ENCODE data around the gene COL20A1. TPM values are rescaled to one million over a fixed set of nuclear protein-coding genes. Genes with fewer than 3 reads are reported as not detected.

COL20A1 gene
- total RNA-seq, 4 donors from 2014 or later, result 0.20 to 0.44 TPM; not detected in 2

DNA sequence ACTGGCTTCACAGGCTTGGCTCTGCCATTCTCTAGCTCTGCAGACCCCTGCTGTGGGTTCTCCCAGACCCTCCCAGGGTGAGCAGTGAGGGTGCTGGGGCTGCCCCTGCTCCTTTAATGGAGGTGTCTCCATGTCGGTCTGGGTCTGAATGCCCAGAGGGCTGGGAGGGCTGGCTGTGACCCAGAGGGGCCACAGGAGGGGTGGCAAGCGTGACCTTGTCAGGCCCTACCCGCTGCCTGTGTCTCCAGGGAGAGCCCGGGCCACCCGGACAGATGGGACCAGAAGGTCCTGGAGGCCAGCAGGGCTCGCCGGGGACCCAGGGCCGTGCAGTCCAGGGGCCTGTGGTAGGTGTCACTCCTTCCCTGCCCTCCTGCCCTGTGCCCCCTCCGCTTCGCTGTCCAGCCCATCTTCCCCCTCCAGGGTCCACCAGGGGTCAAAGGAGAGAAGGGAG is 32.1 kb downstream of the COL20A1 start:
- WGBS, 2 donors, result 60 to 75% methylated on average over 1 to 10 of the region's 10 CpGs
- H3K4me1 ChIP-seq, result peaks cover 0 to 3% (median 0%) of the 10 kb centered on the region in 4 donors
- H3K4me3 ChIP-seq, result no peak overlapping the region
- no peaks in the 10 kb centered on the region for H3K9me3 ChIP-seq
- H3K27me3 ChIP-seq, result peaks cover 0 to 33% of the 10 kb centered on the region in 2 donors
- no peaks in the 10 kb centered on the region for H3K36me3 ChIP-seq
- no peak for TF ChIP-seq EP300 (IDR thresholded peaks at IDR 0.05)
- TF ChIP-seq POLR2A (IDR thresholded peaks at IDR 0.05), result no peak
- TF ChIP-seq, protein P1, sequence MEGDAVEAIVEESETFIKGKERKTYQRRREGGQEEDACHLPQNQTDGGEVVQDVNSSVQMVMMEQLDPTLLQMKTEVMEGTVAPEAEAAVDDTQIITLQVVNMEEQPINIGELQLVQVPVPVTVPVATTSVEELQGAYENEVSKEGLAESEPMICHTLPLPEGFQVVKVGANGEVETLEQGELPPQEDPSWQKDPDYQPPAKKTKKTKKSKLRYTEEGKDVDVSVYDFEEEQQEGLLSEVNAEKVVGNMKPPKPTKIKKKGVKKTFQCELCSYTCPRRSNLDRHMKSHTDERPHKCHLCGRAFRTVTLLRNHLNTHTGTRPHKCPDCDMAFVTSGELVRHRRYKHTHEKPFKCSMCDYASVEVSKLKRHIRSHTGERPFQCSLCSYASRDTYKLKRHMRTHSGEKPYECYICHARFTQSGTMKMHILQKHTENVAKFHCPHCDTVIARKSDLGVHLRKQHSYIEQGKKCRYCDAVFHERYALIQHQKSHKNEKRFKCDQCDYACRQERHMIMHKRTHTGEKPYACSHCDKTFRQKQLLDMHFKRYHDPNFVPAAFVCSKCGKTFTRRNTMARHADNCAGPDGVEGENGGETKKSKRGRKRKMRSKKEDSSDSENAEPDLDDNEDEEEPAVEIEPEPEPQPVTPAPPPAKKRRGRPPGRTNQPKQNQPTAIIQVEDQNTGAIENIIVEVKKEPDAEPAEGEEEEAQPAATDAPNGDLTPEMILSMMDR (IDR thresholded peaks at IDR 0.05), result no peak
- no peak for DNase-seq (ENCODE audit: low spot score in 2 of 2)
- no peak overlapping the region for H3K27ac ChIP-seq

DNA sequence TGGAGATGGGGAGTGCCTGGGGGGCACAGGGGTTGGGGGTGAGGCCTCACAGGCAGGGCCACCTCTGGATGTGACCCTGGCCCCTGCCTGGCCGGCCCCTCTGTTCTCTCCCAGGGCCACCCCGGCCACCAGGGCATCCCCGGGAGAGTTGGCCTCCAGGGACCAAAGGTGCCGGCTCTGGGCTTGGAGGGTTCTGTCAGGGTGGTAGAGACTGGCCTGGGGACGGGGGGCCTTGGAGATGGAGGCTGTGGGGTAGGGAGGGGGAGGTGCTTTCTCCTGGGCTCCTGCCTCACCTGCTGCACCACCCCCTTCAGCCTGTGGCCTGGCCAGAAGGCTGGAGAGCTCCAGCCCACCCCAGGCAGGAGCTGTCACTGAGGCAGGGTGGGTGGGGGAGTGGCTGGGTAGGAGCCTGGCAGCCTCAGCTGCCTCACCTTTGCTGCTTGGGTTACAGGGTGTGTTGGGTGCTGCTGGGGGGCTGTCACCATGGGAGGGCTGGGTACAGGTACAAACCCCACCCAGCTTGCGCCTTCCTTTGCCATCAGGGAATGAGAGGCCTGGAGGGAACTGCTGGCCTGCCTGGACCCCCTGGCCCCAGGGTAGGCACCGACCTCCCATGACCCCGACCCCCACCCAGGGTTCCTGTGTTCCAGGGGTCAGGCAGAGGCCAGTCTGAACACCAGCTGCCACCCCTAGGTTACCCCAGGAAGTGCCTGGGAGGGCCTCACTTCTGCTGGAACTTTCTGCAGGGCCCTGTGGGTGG is 32.7 kb downstream of the COL20A1 start:
- no peaks in the 10 kb centered on the region for H3K9me3 ChIP-seq
- no peak overlapping the region for H3K27ac ChIP-seq
- 78 to 83% methylated on average over 5 to 7 of the region's 8 CpGs for WGBS, 2 donors
- TF ChIP-seq POLR2A (IDR thresholded peaks at IDR 0.05) (no peak), EP300 (IDR thresholded peaks at IDR 0.05) (no peak)
- TF ChIP-seq, protein P1 (IDR thresholded peaks at IDR 0.05), result no peak
- no peaks in the 10 kb centered on the region for H3K36me3 ChIP-seq
- H3K4me1 ChIP-seq, result peaks cover 0 to 3% (median 0%) of the 10 kb centered on the region in 4 donors
- no peak for DNase-seq (ENCODE audit: low spot score in 2 of 2)
- peaks cover 0 to 32% of the 10 kb centered on the region in 2 donors for H3K27me3 ChIP-seq
- H3K4me3 ChIP-seq, result no peak overlapping the region

DNA sequence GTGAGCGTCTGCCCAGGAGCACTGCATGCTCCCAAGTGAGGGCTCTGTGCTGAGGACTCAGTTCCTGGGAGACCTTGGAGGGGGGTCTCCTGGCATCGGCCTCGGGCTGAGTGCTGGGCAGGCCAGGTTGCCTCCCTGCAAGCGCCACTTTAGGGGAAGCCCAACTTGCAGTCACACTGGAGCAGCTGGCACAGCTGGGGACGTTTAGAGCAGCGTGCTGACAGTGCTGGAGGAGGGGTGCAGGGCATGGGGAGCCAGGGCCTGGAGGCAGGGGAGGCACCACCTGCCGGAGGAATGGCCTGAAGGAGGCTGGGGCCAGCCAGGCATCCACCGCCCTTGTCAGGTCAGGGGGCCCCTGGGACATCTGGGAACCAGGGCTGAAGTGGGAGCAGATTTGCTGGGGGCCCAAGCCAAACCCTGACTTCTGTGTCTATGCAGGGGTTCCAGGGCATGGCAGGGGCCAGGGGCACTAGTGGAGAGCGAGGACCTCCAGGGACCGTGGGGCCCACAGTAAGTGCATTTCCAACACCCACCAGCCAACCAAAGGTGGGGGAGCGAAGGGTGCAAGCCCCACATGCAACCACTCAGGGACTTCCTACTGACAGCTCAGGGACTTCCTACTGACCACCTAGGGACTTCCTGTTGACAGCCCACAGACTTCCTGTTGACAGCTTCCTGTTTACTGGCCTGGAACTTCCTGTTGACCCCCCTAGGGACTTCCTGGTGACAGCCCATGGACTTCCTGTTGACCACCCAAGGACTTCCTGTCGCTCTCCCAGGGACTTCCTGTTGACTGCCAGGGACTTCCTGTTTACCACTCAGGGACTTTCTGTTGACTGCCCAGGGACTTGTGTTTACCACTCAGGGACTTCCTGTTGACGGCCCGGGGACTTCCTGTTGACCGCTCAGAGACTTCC is 33.6 kb downstream of the COL20A1 start:
- WGBS, 2 donors, result 82 to 90% methylated on average over 13 to 15 of the region's 15 CpGs
- Histone ChIP-seq H3K9me3 (peaks cover 0 to 2% (median 0%) of the 10 kb centered on the region in 4 donors), H3K27ac (no peak overlapping the region), H3K27me3 (peaks cover 0 to 27% of the 10 kb centered on the region in 2 donors), H3K4me3 (no peak overlapping the region), H3K4me1 (peaks cover 0 to 3% (median 0%) of the 10 kb centered on the region in 4 donors), H3K36me3 (no peaks in the 10 kb centered on the region)
- TF ChIP-seq, protein P1 (IDR thresholded peaks at IDR 0.05), result no peak
- TF ChIP-seq EP300 (IDR thresholded peaks at IDR 0.05), result no peak
- no peak for TF ChIP-seq POLR2A (IDR thresholded peaks at IDR 0.05)
- DNase-seq (ENCODE audit: low spot score in 2 of 2), result no peak

DNA sequence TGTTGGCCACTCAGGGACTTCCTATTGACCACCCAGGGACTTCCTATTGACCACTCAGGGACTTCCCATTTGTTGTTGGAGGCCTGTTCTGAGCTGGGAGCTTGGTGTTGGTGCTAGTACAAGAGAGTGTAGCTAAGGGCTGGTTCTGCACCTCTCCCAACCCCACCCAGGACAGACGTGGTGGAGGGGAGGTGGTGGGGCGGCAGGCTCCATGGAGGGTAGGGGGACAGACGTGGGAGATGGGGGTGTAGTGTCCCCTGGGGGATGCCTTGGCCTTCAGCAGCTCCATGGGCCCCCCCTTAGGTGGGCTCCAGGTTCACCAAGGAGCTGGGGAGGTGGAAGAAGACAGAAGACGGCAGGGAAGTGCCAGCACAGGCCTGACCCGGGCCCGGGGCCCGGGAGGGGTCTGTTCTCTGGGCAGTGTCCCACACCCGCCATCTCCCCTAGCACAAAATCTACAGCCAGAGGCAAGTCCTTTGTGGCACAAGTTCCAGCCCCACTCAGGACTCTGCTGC is 34.3 kb downstream of the COL20A1 start:
- WGBS, 2 donors, result 83% methylated on average over 7 to 8 of the region's 8 CpGs
- H3K4me1 ChIP-seq, result peaks cover 0 to 3% (median 0%) of the 10 kb centered on the region in 4 donors
- no peaks in the 10 kb centered on the region for H3K36me3 ChIP-seq
- DNase-seq (ENCODE audit: low spot score in 2 of 2), result no peak
- peaks cover 0 to 23% of the 10 kb centered on the region in 2 donors for H3K27me3 ChIP-seq
- TF ChIP-seq POLR2A (IDR thresholded peaks at IDR 0.05), result no peak
- TF ChIP-seq, protein P1 (IDR thresholded peaks at IDR 0.05), result no peak
- TF ChIP-seq EP300 (IDR thresholded peaks at IDR 0.05), result no peak
- H3K9me3 ChIP-seq, result peaks cover 0 to 9% (median 0%) of the 10 kb centered on the region in 4 donors
- no peak overlapping the region for H3K27ac ChIP-seq
- no peak overlapping the region for H3K4me3 ChIP-seq

Data from tibial nerve (tissue), 4 donors.